Gastrocnemius medialis (tissue), 4 donors: ENCODE results near the gene SIGLEC5. TPM values are rescaled to one million over a fixed set of nuclear protein-coding genes. Genes with fewer than 3 reads are reported as not detected.

Experiments used
- ATAC-seq, 2 donors: fragments of 150-250 bp; one replicate each; pipeline ENCODE4 v1.9.1; 2016
- DNase-seq, 2 donors: peaks; one replicate each; pipeline ENCODE4 v3.0.0-alpha.2; 2019
- H3K27ac ChIP-seq, 4 donors: fragments of 200-600 bp; sonication (generic); 1 replicate in 1 of 4; 2 replicates in 3 of 4; pipeline ENCODE4 v1.5.1; 2016 to 2018; ENCODE audit warnings: mild to moderate bottlenecking in 2 of 4, moderate library complexity in 1 of 4
- H3K27me3 ChIP-seq, 3 donors: fragments of 200-600 bp; sonication (generic) in 2 of 3; 1 replicate in 1 of 3; 2 replicates in 2 of 3; pipeline versions ENCODE4 v1.5.1 to v1.6.0; 2016 to 2019; ENCODE audit warnings: mild to moderate bottlenecking in 1 of 3, moderate library complexity in 1 of 3
- H3K36me3 ChIP-seq, 2 donors: fragments of 200-600 bp; sonication (generic) in 1 of 2; one replicate each; pipeline ENCODE4 v1.5.1; 2017 to 2018
- H3K4me1 ChIP-seq, 2 donors: fragments of 200-600 bp; sonication (generic) in 1 of 2; one replicate each; pipeline ENCODE4 v1.5.1; 2016 to 2017; ENCODE audit warnings: mild to moderate bottlenecking in 2 of 2
- H3K4me3 ChIP-seq, 4 donors: fragments of 200-600 bp; sonication (generic) in 3 of 4; 1 replicate in 1 of 4; 2 replicates in 3 of 4; pipeline ENCODE4 v1.5.1; 2016 to 2019; ENCODE audit warnings: mild to moderate bottlenecking in 2 of 4
- H3K9me3 ChIP-seq, 3 donors: fragments of 200-600 bp; sonication (generic) in 2 of 3; 1 replicate in 1 of 3; 2 replicates in 2 of 3; pipeline ENCODE4 v1.5.1; 2016 to 2019
- CTCF ChIP-seq, 5 experiments: fragments of 450-650 bp in 3 of 5; fragments of 200-600 bp in 2 of 5; sonication (generic) in 2 of 5; IDR thresholded peaks in 4 of 5; conservative IDR thresholded peaks in 1 of 5; 1 replicate in 4 of 5; 2 replicates in 1 of 5; pipeline ENCODE4 v1.5.1; 2016 to 2019; ENCODE audit warnings: antibody characterized with exemption in 5 of 5, mild to moderate bottlenecking in 3 of 5, moderate library complexity in 3 of 5
- POLR2A ChIP-seq, 2 donors: fragments of 450-650 bp; IDR thresholded peaks; one replicate each; pipeline ENCODE4 v1.6.1; 2017; ENCODE audit warnings: antibody characterized with exemption in 2 of 2, mild to moderate bottlenecking in 2 of 2, moderate library complexity in 2 of 2
- in situ Hi-C, 4 donors: fragments of 200-750 bp; cut with MboI; loops; one replicate each; pipeline versions ENCODE4 v1.15.0 to v1.8.0; 2017; ENCODE audit warnings: low sequenced_read_pairs in 4 of 4
- intact Hi-C: fragments of 100-400 bp; cut with DNase I; formaldehyde crosslinking; loops from one replicate; pipeline ENCODE4 v1.15.1; 2023; ENCODE audit warnings: low total_unique reads
- total RNA-seq, 4 donors: library from RNA; depleted of rRNA; stranded (reverse); fragments of >200 nt; gene quantifications; one replicate each; pipeline versions ENCODE4 v1.1.0 to v1.2.3, GENCODE V29; 2016

The SIGLEC5 gene
- total RNA-seq, 4 donors from 2014 or later: 0.18 to 1.0 TPM; not detected in 2

GRCh38 chr19:51600940-51601580, 29.1 kb downstream of the SIGLEC5 start:
- peaks cover 9 to 28% (median 13%) of the 10 kb centered on the region in 3 donors for H3K27me3 ChIP-seq
- no peak overlapping the region for H3K27ac ChIP-seq
- no peak overlapping the region for H3K4me3 ChIP-seq
- H3K36me3 ChIP-seq: no peaks in the 10 kb centered on the region
- no peak for ATAC-seq
- in situ Hi-C loops: loop anchor here in 1 of 4 donors (10.0 kb wide), 2 partner anchors 64 to 496 kb away; partner anchors contain the start of gene CTU1
- H3K4me1 ChIP-seq: no peaks in the 10 kb centered on the region
- TF ChIP-seq CTCF (IDR thresholded peaks at IDR 0.05 in 4 of 5, conservative IDR thresholded peaks at IDR 0.05 in 1 of 5) (no peak), POLR2A (IDR thresholded peaks at IDR 0.05) (no peak)
- intact Hi-C loops: no loop called here
- DNase-seq: no peak
- H3K9me3 ChIP-seq: no peaks in the 10 kb centered on the region

GRCh38 chr19:51599084-51599483, 31.1 kb downstream of the SIGLEC5 start:
- Histone ChIP-seq H3K4me3 (no peak overlapping the region), H3K9me3 (no peaks in the 10 kb centered on the region), H3K4me1 (peaks cover 0 to 3% of the 10 kb centered on the region in 2 donors), H3K27ac (no peak overlapping the region), H3K36me3 (no peaks in the 10 kb centered on the region), H3K27me3 (peaks cover 9 to 28% (median 13%) of the 10 kb centered on the region in 3 donors)
- ATAC-seq: no peak
- intact Hi-C loops: loop anchor here (10.0 kb wide), 1 partner anchor 406 kb away; the partner anchor contains the start of gene ZNF615
- in situ Hi-C loops: loop anchor here in 3 of 4 donors (5.0 to 25.0 kb wide), 2 partner anchors 487 to 492 kb away; partner anchors contain the start of genes CTU1 (in 3 of the 3) and SIGLEC9 (in 1 of the 3)
- DNase-seq: no peak
- TF ChIP-seq POLR2A (IDR thresholded peaks at IDR 0.05): no peak
- no peak for TF ChIP-seq CTCF (IDR thresholded peaks at IDR 0.05 in 4 of 5, conservative IDR thresholded peaks at IDR 0.05 in 1 of 5)

- DNase-seq (no peak), ATAC-seq (no peak)
- in situ Hi-C loops (loop anchor here in 3 of 4 donors (5.0 to 25.0 kb wide), 2 partner anchors 486 to 491 kb away; partner anchors contain the start of genes CTU1 (in 3 of the 3) and SIGLEC9 (in 1 of the 3)), intact Hi-C loops (loop anchor here (10.0 kb wide), 1 partner anchor 406 kb away; the partner anchor contains the start of gene ZNF615)
- Histone ChIP-seq H3K9me3 (no peaks in the 10 kb centered on the region), H3K27ac (no peak overlapping the region), H3K4me1 (peaks cover 5 to 11% of the 10 kb centered on the region in 2 donors), H3K4me3 (no peak overlapping the region), H3K36me3 (no peaks in the 10 kb centered on the region), H3K27me3 (peaks cover 9 to 28% (median 13%) of the 10 kb centered on the region in 3 donors)
- TF ChIP-seq CTCF (IDR thresholded peaks at IDR 0.05 in 4 of 5, conservative IDR thresholded peaks at IDR 0.05 in 1 of 5): no peak
- TF ChIP-seq POLR2A (IDR thresholded peaks at IDR 0.05): no peak
These were observed 31.9 kb downstream of the SIGLEC5 start for GRCh38 chr19:51598159-51598915.

GRCh38 chr19:51595190-51596175, 34.7 kb downstream of the SIGLEC5 start:
- ATAC-seq (no peak), DNase-seq (no peak)
- intact Hi-C loops (loop anchor here (10.0 kb wide), 1 partner anchor 409 kb away; the partner anchor contains the start of gene ZNF615), in situ Hi-C loops (loop anchor here in 3 of 4 donors (5.0 to 25.0 kb wide), 2 partner anchors 483 to 488 kb away; partner anchors contain the start of genes CTU1 (in 3 of the 3) and SIGLEC9 (in 1 of the 3))
- no peaks in the 10 kb centered on the region for H3K36me3 ChIP-seq
- H3K27ac ChIP-seq: no peak overlapping the region
- H3K9me3 ChIP-seq: no peaks in the 10 kb centered on the region
- peaks cover 8 to 14% of the 10 kb centered on the region in 2 donors for H3K4me1 ChIP-seq
- peaks cover 5 to 11% (median 9%) of the 10 kb centered on the region in 3 donors for H3K27me3 ChIP-seq
- TF ChIP-seq POLR2A (IDR thresholded peaks at IDR 0.05): no peak
- peak overlapping the region in 1 of 4 donors; percentile 61 for H3K4me3 ChIP-seq
